Measurements from ENCODE around the gene FBXL15. TPM values are rescaled to one million over a fixed set of nuclear protein-coding genes. Genes with fewer than 3 reads are reported as not detected.

Gene FBXL15
- total RNA-seq, 1 donor from 2014 or later, result 16.5 TPM

- Histone ChIP-seq H3K4me3 (peak overlapping the region; percentile 92 to 93), H3K27ac (peak overlapping the region; percentile 85 to 86), H3K9me3 (no peaks in the 10 kb centered on the region), H3K27me3 (peaks cover 13% of the 10 kb centered on the region), H3K4me1 (peaks cover 16 to 27% of the 10 kb centered on the region in 2 donors), H3K36me3 (peaks cover 9 to 11% of the 10 kb centered on the region in 2 donors)
- intact Hi-C loops (cut with DNase I), result loop anchor here (1.0 kb wide), 2 partner anchors 20 to 267 kb away; partner anchors contain the start of gene NOLC1
- TF ChIP-seq CTCF (IDR thresholded peaks at IDR 0.05), result no peak
- DNase-seq (ENCODE audit: low spot score in 2 of 2), result no peak
These were observed 1.1 kb upstream of the FBXL15 start for GRCh38 chr10:102419269-102420180.

- Histone ChIP-seq H3K36me3 (peaks cover 11 to 15% of the 10 kb centered on the region in 2 donors), H3K4me3 (peak overlapping the region; percentile 92 to 93), H3K27me3 (peaks cover 13% of the 10 kb centered on the region), H3K27ac (peak overlapping the region; percentile 85 to 86), H3K4me1 (peaks cover 16 to 27% of the 10 kb centered on the region in 2 donors), H3K9me3 (no peaks in the 10 kb centered on the region)
- intact Hi-C loops (cut with DNase I), result loop anchor here (1.0 kb wide), 2 partner anchors 21 to 268 kb away; partner anchors contain the start of gene NOLC1
- DNase-seq (ENCODE audit: low spot score in 2 of 2), result no peak
- no peak for TF ChIP-seq CTCF (IDR thresholded peaks at IDR 0.05)
These were observed 389 bp upstream of the FBXL15 start for GRCh38 chr10:102420181-102420713.

- H3K4me1 ChIP-seq, result peaks cover 16 to 27% of the 10 kb centered on the region in 2 donors
These were observed 796 bp downstream of the FBXL15 start for GRCh38 chr10:102421507-102421756.

GRCh38 chr10:102421757-102422512 is 1.3 kb downstream of the FBXL15 start:
- H3K9me3 ChIP-seq, result no peaks in the 10 kb centered on the region
- intact Hi-C loops (cut with DNase I), result loop anchor here (1.0 kb wide), 2 partner anchors 10 to 28 kb away; partner anchors contain the start of gene CUEDC2
- TF ChIP-seq CTCF (IDR thresholded peaks at IDR 0.05), result no peak
- no peak for DNase-seq (ENCODE audit: low spot score in 2 of 2)
- H3K27ac ChIP-seq, result peak overlapping the region; percentile 85 to 86
- peak overlapping the region; percentile 92 to 93 for H3K4me3 ChIP-seq
- peaks cover 11 to 15% of the 10 kb centered on the region in 2 donors for H3K36me3 ChIP-seq
- peaks cover 13% of the 10 kb centered on the region for H3K27me3 ChIP-seq
- peaks cover 16 to 27% of the 10 kb centered on the region in 2 donors for H3K4me1 ChIP-seq

More at GRCh38 chr10:102421507-102421756, 796 bp downstream of the FBXL15 start:
- peaks cover 11 to 15% of the 10 kb centered on the region in 2 donors for H3K36me3 ChIP-seq
- H3K9me3 ChIP-seq, result no peaks in the 10 kb centered on the region
- DNase-seq (ENCODE audit: low spot score in 2 of 2), result no peak
- intact Hi-C loops (cut with DNase I), result loop anchor here (1.0 kb wide), 1 partner anchor 11 kb away; the partner anchor contains the start of gene CUEDC2
- no peak for TF ChIP-seq CTCF (IDR thresholded peaks at IDR 0.05)
- H3K27ac ChIP-seq, result peak overlapping the region; percentile 85 to 86
- H3K4me3 ChIP-seq, result peak overlapping the region; percentile 92 to 93
- H3K27me3 ChIP-seq, result peaks cover 13% of the 10 kb centered on the region

- Histone ChIP-seq H3K4me3 (peak overlapping the region; percentile 92 to 93), H3K9me3 (no peaks in the 10 kb centered on the region), H3K27me3 (peaks cover 8% of the 10 kb centered on the region), H3K27ac (peak overlapping the region; percentile 85 to 86), H3K36me3 (peaks cover 11 to 15% of the 10 kb centered on the region in 2 donors), H3K4me1 (peaks cover 16 to 27% of the 10 kb centered on the region in 2 donors)
- peak in 1 of 2 donors; percentile 85 for DNase-seq (ENCODE audit: low spot score in 2 of 2)
- intact Hi-C loops (cut with DNase I), result loop anchor here (1.0 kb wide), 1 partner anchor 28 kb away; no protein-coding TSS in a partner anchor
- peak; percentile 72 to 84 (median 76) for TF ChIP-seq CTCF (IDR thresholded peaks at IDR 0.05)
These were observed 2.0 kb downstream of the FBXL15 start for GRCh38 chr10:102422545-102423129.

Data from ascending aorta (tissue), 2 donors.